HEK293 (cell line): Measurements from ENCODE around the gene NOLC1.
A peak's percentile ranks its signal among the peaks of the same experiment; 100 is the strongest.

Experiments used
- CTCF ChIP-seq: fragments of 450-650 bp; formaldehyde crosslinking; IDR thresholded peaks from 2 replicates; pipeline ENCODE4 v1.5.1; 2016; ENCODE audit warnings: missing biosample characterization, missing genetic modification characterization
- GFI1B ChIP-seq: fragments of 450-650 bp; formaldehyde crosslinking; IDR thresholded peaks from 2 replicates; pipeline ENCODE4 v1.5.1; 2016; ENCODE audit warnings: missing biosample characterization, missing genetic modification characterization
- HIC1 ChIP-seq: fragments of 450-650 bp; formaldehyde crosslinking; IDR thresholded peaks from 2 replicates; pipeline ENCODE4 v1.5.1; 2016; ENCODE audit warnings: missing biosample characterization, missing genetic modification characterization
- HOXD13 ChIP-seq: sonication (generic); formaldehyde crosslinking; IDR thresholded peaks from 2 replicates; pipeline ENCODE4 v1.8.0; 2022; ENCODE audit warnings: missing genetic modification reagents, borderline replicate concordance
- INSM2 ChIP-seq: fragments of 450-650 bp; formaldehyde crosslinking; IDR thresholded peaks from 2 replicates; pipeline ENCODE4 v1.5.1; 2016; ENCODE audit warnings: missing biosample characterization, missing genetic modification characterization
- PRDM1 ChIP-seq: fragments of 450-650 bp; formaldehyde crosslinking; IDR thresholded peaks from 2 replicates; pipeline ENCODE4; 2016; ENCODE audit warnings: missing biosample characterization, missing genetic modification characterization
- ZBTB1 ChIP-seq: fragments of 450-650 bp; formaldehyde crosslinking; IDR thresholded peaks from 2 replicates; pipeline ENCODE4 v1.5.1; 2016; ENCODE audit warnings: missing biosample characterization, missing genetic modification characterization
- ZBTB20 ChIP-seq: fragments of 450-650 bp; formaldehyde crosslinking; IDR thresholded peaks from 2 replicates; pipeline ENCODE4 v1.5.1; 2016; ENCODE audit warnings: missing biosample characterization, missing genetic modification characterization
- ZBTB48 ChIP-seq: fragments of 450-650 bp; formaldehyde crosslinking; IDR thresholded peaks from 2 replicates; pipeline ENCODE4 v1.5.1; 2016; ENCODE audit warnings: missing biosample characterization, missing genetic modification characterization
- ZBTB8A ChIP-seq: fragments of 450-650 bp; formaldehyde crosslinking; IDR thresholded peaks from 2 replicates; pipeline ENCODE4 v1.5.1; 2016; ENCODE audit warnings: missing biosample characterization, missing genetic modification characterization
- ZNF10 ChIP-seq: fragments of 450-650 bp; formaldehyde crosslinking; IDR thresholded peaks from 2 replicates; pipeline ENCODE4 v1.5.1; 2017; ENCODE audit warnings: missing biosample characterization, missing genetic modification characterization
- ZNF121 ChIP-seq: fragments of 450-650 bp; formaldehyde crosslinking; IDR thresholded peaks from 2 replicates; pipeline ENCODE4 v1.5.1; 2016; ENCODE audit warnings: missing biosample characterization, missing genetic modification characterization
- ZNF148 ChIP-seq: fragments of 450-650 bp; formaldehyde crosslinking; IDR thresholded peaks from 2 replicates; pipeline ENCODE4 v1.5.0; 2017; ENCODE audit warnings: missing biosample characterization, missing genetic modification characterization, borderline replicate concordance
- ZNF169 ChIP-seq: fragments of 450-650 bp; formaldehyde crosslinking; IDR thresholded peaks from 2 replicates; pipeline ENCODE4 v1.5.1; 2016; ENCODE audit warnings: missing biosample characterization, missing genetic modification characterization
- ZNF174 ChIP-seq: fragments of 450-650 bp; formaldehyde crosslinking; IDR thresholded peaks from 2 replicates; pipeline ENCODE4 v1.5.0; 2017; ENCODE audit warnings: missing biosample characterization, mild to moderate bottlenecking, missing genetic modification characterization
- ZNF280C ChIP-seq: fragments of 450-650 bp; formaldehyde crosslinking; IDR thresholded peaks from 2 replicates; pipeline ENCODE4 v1.5.1; 2016; ENCODE audit warnings: missing biosample characterization, missing genetic modification characterization
- ZNF391 ChIP-seq: fragments of 450-650 bp; formaldehyde crosslinking; IDR thresholded peaks from 2 replicates; pipeline ENCODE4 v1.5.1; 2016; ENCODE audit warnings: low read depth, missing biosample characterization, missing genetic modification characterization, borderline replicate concordance
- ZNF548 ChIP-seq: fragments of 450-650 bp; formaldehyde crosslinking; IDR thresholded peaks from 2 replicates; pipeline ENCODE4 v1.5.1; 2016; ENCODE audit warnings: missing biosample characterization, missing genetic modification characterization
- ZNF768 ChIP-seq: fragments of 450-650 bp; formaldehyde crosslinking; IDR thresholded peaks from 2 replicates; pipeline ENCODE4 v1.5.1; 2018; ENCODE audit warnings: missing biosample characterization, mild to moderate bottlenecking, missing genetic modification characterization
- ZSCAN23 ChIP-seq: fragments of 450-650 bp; formaldehyde crosslinking; IDR thresholded peaks from 2 replicates; pipeline ENCODE4 v1.5.1; 2016; ENCODE audit warnings: missing biosample characterization, missing genetic modification characterization
- TF ChIP-seq, protein P1 (sequence below): fragments of 450-650 bp; formaldehyde crosslinking; optimal IDR thresholded peaks from 2 replicates; pipeline ENCODE3; 2016; ENCODE audit warnings: missing biosample characterization, mild to moderate bottlenecking, missing genetic modification characterization

Gene NOLC1

DNA sequence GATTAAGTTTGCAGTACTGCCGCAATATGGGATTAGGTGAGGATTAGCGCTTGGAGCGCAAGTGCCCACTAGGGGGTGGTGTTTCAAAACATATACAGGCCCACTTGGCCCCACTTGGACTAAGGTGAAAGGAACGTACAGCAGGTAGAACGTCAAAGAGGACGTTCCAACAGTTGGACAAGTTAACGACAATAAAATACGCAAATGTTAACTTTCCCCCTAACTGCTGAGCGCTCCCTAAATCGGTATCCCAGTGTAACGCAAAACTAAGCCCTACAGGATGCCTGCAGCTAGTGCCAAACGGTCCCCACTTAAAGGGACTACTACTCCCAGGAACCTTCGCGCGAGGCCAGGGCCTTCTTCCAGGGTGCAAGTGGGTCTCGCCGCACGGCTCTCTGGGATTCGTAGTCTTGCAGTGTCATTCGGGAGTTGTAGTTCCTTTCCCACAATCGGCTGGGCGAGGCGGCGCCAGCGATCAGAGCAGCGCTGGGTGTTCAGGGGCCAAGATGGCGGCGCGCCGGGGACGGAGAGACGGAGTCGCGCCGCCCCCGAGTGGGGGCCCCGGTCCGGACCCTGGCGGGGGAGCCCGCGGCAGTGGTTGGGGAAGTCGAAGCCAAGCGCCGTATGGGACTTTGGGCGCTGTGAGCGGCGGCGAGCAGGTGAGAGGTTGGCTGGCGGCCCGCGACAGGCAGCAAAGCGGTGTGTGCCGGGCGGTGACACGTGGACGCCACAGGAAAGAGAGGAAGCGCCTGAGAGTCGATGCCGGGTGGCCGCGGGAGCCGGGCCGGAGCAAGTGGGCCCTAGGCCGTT is 19.4 kb upstream of the NOLC1 start, which contains the start of gene PPRC1 (continued):
- TF ChIP-seq INSM2 (peak; percentile 38), HOXD13 (CRISPR knock-in tag) (no peak), CTCF (tag by site-specific recombination) (peak; percentile 98), ZNF548 (tag by site-specific recombination) (no peak), ZBTB8A (tag by site-specific recombination) (no peak), ZNF148 (tag by site-specific recombination) (no peak; the same call in 1 of the 2 replicates), GFI1B (tag by site-specific recombination) (no peak), ZBTB20 (tag by site-specific recombination) (peak; percentile 89), ZNF10 (tag by site-specific recombination) (peak; percentile 74; the same call in 1 of the 2 replicates), PRDM1 (tag by site-specific recombination) (peak; percentile 67; the same call in 1 of the 2 replicates), ZNF391 (tag by site-specific recombination) (peak; percentile 23; the same call in 1 of the 2 replicates), ZBTB48 (tag by site-specific recombination) (peak; percentile 91), ZSCAN23 (tag by site-specific recombination) (no peak), ZNF121 (tag by site-specific recombination) (no peak), ZBTB1 (0 out of 2 replicates have a peak, but pooled peaks have one; percentile 8), ZNF280C (tag by site-specific recombination) (no peak), ZNF169 (tag by site-specific recombination) (no peak), ZNF768 (tag by site-specific recombination) (no peak; the same call in 1 of the 2 replicates), ZNF174 (tag by site-specific recombination) (no peak), HIC1 (tag by site-specific recombination) (no peak)
- TF ChIP-seq, protein P1, sequence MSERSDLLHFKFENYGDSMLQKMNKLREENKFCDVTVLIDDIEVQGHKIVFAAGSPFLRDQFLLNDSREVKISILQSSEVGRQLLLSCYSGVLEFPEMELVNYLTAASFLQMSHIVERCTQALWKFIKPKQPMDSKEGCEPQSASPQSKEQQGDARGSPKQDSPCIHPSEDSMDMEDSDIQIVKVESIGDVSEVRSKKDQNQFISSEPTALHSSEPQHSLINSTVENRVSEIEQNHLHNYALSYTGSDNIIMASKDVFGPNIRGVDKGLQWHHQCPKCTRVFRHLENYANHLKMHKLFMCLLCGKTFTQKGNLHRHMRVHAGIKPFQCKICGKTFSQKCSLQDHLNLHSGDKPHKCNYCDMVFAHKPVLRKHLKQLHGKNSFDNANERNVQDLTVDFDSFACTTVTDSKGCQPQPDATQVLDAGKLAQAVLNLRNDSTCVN (tag by site-specific recombination), result peak; percentile 94
